NCI-H2227 treated with DMSO at 0.1 percent for 48 hours (cell line): ENCODE results near the gene SH3GL1.
A peak's percentile ranks its signal among the peaks of the same experiment; 100 is the strongest.
"Not testable (repeated sequence)": the region's sequence is repeated elsewhere in the genome, so short reads cannot be mapped to it uniquely, and the experiment has no call there.

Experiments
- DNase-seq: peaks from one replicate; lab custom pipeline; 2025; lab: John Stamatoyannopoulos, UW

SH3GL1 gene

DNA sequence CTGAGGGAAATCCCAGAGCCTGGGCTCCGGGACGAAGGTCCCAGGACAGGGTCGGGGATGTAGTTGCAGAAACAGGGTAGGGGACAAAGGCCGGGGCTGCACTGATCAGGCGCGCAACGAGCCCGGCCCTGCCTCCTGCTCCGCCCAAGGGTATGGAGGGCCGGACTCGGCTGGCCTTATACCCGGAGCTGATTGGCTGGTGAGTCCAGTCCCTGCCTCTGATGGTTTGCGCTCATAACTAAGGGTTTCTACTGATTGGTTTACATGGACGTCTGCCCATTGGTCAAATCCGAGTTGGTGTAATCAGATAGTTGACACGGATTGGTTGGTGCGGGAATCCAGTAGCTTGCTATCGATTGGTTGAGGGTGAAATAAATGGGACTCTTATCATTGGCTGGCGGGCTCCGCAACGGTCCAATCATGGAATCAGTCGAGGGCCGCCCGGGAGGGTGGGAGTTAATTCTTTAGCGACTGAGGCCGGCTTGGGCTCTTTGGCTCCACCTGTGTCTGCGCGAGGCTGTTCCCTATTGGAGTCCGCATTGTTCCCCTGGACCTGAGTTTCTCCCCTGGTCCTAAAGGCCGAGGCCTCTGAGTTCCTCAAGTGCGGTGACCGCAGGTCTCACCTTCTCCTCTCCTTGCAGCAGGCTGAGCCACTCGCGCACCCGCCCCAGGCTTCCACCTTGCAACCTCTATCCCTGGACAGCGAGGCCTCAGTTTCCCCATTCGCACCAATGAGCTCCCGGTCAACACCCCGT, 57.6 kb downstream of the SH3GL1 start:
- DNase-seq = peak; percentile 96

GRCh38 chr19:4342314-4342614, 58.1 kb downstream of the SH3GL1 start:
- DNase-seq = no peak

- DNase-seq = no peak
Observed at GRCh38 chr19:4338441-4339355, 61.6 kb downstream of the SH3GL1 start, which contains the start of gene STAP2. Gene STAP2, minus strand, starts transcription at chr19:4338827. Its CDS starts 74 bp downstream, at chr19:4338753.

DNA sequence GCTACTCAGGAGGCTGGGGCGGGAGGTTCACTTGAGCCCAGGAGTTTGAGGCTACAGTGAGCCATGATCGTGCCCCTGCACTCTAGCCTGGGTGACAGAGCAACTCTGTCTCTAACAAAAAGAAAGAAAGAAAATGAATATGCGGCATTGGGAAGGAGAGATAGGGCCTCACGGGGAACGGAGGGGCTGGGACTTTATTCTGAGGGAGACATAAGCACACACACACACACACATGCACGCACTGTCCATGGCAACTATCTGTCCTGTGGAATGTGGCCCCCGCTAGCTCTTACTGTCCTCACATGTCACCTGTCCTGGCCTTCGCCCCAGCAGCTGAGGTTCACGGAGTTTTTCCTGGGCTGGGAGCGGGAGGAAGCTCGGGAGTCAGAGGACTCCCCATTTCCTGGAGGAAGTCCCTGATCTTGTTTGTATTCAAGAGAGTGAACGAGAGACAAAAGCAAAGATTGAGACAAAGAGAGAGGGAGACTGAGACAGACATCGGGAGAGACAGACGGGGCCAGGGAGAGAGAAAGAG, 62.4 kb downstream of the SH3GL1 start:
- no peak for DNase-seq

GRCh38 chr19:4334929-4335570, 65.3 kb downstream of the SH3GL1 start:
- DNase-seq = no peak

DNA sequence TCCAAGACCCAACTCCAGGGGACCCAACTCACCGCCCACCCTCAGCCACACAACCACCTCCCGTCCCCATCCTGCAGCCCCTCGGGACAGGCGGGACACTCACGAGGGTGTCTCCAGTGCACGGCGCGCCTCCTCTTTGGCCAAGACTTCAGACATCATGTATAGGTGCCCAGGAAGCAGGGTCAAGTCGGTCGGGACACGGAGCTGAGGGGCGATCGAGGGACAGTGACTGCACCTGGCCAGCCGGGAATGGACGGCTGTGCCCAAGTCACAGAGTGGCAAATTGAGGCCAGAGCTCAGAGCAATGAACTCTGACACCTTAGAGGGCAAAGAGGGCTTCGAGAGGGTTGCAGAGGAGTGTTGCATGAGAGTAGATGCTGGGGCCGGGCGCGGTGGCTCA, 70.5 kb downstream of the SH3GL1 start:
- no peak for DNase-seq

GRCh38 chr19:4328991-4329681, 71.2 kb downstream of the SH3GL1 start:
- DNase-seq = not testable (repeated sequence)

DNA sequence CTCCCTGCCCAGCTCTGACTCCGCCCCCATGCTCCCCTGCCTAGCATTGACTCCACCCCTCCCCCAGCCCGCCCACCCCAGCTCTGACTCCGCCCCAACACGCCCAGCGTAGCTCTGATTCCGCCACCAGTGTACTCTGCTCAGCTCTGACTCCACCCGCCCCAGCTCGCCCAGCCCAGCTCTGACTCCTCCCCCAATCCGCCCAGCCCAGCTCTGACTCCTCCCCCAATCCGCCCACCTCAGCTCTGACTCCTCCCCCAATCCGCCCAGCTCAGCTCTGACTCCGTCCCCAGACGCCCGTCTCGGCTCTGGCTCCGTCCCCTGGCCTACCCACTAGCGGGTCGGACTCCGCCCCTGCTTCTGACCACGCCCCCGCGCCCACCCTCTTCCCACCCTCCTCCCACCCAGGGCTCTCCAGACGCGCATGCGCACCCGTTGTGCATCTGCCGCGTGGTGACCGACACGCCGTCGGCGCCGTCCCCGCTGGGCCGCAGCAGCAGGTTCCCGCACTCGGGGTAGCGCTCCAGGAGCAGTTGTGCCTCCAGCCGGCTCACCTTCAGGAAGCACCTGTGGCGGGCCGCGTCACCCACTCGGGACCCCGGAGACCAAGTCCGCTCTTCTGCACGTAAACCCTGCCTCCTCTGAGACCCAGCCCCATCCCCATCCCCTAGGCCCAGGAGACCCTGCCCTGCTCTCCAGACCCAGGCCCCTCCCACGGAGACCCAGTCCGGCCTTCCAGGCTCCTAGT, 71.9 kb downstream of the SH3GL1 start:
- DNase-seq = peak; percentile 99

DNA sequence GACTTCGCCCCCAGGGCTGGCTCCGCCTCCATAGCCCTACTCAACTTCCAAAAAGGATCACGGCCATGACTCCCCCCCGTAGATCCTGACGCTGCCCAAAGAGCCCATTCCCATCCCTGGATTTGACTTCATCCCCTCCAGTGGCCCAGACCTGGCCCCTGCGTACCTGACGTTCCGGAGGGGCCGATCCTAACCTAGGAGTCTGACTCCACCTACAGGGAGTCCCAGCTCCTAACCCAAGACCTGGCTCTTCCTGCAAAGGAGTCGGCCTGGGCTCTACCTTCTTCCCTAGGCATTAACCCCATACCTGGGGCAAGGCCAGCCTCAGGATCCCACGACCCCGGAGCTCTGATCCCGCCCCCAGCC, 72.5 kb downstream of the SH3GL1 start:
- DNase-seq = no peak

DNA sequence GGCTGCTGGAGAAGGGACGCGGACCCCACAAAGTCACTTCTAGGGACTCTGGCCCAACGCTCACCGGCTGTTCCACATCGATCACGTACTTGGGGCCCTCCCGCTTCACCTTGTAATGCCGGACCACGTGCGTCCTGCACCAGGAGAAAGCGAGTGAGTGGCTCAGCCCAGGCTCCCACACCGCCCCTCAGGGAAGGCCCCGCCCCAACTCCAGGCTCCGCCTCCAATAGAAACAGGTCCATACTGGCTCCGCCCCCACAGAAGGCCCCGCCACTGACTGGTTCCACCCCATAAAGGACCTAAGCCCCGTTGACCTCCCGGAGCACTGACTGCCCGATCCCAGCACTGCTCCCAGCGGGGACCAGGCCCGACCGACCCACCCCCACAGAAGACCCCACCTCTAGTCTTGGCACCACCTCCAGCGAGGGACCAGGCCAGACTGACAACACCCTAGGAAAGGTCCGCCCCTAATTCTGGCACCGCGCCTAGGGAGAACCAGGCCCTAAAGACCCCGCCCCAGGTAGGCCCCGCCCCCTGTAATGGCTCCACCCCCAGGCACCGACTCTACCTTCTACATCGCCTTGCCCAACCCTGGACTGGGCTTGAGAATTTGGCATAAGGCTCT, 73.0 kb downstream of the SH3GL1 start:
- DNase-seq = peak; percentile 54

DNA sequence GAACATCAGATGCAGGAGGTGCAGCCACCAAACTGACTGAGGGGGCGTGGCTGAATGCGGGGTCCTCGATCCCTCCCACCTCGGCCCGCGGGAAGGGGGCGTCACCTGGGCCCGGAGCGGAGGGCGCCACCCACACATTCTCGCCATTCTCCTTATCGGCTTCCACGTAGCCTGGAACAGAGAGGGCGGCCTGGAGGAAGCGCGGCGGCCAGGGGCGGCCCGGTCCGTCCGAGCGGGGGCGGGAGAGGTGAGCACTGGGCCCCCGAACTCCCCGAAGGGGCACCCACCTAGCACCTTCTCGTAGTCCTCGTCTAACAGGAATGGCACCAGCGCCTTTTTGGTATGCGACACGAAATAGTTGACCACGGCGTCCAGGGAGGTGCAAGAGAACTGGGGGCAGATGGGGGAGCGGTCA, 73.5 kb downstream of the SH3GL1 start:
- no peak for DNase-seq

DNA sequence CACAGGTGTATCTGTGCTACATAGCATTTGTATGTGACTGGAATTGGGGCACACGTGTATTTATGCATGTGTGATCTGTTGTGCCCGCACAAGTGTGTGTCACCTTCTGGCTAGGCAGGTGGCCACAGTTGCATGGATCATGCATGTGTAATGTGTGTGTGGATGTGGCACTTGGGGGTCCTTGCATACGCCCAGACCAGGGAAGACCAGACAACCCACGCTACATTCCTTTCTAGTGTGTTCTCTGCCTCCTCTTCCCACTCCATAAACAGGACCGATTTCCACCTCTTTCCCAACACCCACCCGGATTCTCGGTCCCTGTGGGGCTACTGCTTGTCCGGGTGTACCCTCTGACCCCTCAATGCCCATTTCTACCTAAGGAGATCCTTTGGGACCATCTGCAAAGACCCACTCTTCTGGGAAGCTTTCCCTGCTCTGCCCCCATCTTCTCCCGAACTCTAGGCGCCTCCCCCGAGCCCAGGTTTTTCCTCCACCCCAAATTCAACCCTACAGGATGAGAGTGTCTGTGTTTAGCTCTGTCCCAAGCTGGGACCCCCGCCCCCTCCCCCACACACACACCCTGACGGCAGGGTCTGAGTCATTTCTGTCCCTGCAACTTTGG, 74.0 kb downstream of the SH3GL1 start:
- DNase-seq = no peak

DNA sequence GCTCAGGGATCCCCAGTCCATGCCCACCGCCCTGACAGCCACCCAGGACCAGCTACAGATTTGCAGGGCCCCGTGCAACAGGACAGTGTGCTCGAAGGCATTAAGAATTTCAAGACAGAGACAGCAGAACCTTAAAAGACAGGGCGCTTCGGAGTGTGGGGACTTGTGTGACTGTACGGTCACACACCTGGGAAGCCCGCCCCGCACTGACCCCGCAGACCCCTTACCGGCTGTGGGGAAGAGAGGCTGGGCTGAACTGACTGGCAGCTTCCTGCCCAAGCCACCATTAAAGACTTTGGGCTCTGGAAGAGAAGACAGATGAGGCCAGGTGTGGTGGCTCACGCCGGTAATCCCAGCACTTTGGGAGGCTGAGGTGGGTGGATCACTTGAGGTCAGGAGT, 76.1 kb downstream of the SH3GL1 start:
- DNase-seq = no peak

DNA sequence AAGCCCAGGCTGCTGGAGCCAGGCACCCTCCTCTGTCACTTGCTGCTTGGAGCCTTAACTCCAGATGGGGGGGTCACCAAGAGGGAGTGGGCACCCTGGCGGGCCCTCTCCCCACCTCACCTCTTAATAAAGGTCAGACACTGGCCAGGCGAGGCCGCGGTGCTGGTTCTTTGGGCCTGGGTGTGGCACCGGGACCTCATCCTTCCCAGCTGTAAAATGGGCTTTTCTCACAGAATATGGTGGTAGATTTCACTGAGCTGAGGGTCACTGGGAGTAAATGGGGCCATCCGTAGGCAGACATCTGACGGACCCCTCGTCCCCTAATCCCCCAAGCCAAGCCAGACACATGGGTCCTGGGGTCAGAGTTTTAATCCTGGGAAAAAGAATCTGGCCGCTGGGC, 76.7 kb downstream of the SH3GL1 start:
- no peak for DNase-seq

DNA sequence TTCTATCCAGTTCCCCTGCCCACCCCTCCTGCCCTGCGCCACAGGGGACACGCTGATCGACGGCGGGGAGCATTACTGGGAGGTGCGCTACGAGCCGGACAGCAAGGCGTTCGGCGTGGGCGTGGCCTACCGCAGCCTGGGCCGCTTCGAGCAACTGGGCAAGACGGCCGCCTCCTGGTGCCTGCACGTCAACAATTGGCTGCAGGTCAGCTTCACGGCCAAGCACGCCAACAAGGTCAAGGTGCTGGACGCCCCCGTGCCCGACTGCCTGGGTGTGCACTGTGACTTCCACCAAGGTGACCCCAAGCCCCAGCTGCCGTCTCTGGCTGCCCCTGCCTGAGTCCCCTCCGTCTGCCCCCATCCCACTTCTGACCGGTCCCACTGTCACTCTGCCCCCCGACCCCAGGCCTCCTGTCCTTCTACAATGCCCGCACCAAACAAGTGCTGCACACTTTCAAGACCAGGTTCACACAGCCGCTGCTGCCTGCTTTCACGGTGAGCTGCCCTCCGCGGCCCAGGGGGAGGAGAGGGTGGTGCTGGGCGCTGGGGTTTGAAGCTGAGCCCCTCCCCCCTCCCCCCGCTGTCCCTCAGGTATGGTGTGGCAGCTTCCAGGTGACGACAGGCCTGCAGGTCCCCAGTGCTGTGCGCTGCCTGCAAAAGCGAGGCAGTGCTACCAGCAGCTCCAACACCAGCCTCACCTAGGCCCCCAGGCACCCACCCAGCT, 77.2 kb downstream of the SH3GL1 start:
- DNase-seq = no peak

DNA sequence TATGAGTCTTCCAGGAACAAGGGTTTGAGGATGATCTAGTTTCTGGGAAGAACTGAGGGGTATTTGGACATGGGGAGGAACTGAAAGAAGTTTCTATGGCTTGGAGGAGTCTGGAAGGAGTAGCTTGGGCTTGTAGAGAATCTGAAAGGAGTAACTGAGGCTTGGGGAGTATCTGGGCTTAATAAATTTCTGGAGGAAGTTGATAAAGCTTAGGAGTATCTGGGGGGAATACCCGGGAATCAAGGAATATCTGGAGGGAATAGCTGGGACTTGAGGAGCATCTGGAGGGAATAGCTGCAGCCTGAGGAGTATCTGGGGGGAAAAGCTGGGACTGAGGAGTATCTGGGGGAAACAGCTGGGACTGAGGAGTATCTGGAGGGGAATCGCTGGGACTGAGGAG, 79.9 kb downstream of the SH3GL1 start:
- DNase-seq = no peak

DNA sequence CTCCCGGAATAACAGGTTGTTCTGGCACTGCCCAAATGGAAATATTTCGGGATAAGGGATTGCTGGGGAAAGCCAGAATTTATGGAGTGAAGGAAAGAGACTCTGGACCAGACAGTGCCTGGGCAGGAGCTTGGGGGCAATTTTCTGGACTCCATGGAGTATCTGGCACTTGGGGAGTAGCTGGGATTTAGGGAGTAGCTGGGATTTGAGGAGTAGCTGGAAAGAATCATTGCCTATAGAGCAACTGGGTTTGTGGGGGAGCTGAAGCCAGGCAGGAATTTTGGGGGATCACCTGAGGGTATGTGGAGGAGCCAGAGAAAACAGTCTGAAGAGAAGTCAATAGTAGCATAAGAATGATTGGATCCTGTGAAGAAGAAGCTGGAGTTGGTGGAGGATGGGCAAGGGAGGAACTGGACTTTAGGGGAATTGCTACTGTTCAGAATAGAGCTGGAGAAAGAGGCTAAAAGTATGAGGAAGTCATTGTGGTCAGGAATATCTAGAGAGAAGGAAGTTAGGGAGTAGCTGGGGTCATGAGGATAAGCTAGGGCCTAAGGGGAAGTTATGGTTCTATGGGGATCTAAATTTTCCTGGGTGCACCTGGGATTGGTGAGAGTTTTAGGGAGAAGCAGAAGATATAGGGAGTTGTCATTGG, 81.2 kb downstream of the SH3GL1 start:
- no peak for DNase-seq

DNA sequence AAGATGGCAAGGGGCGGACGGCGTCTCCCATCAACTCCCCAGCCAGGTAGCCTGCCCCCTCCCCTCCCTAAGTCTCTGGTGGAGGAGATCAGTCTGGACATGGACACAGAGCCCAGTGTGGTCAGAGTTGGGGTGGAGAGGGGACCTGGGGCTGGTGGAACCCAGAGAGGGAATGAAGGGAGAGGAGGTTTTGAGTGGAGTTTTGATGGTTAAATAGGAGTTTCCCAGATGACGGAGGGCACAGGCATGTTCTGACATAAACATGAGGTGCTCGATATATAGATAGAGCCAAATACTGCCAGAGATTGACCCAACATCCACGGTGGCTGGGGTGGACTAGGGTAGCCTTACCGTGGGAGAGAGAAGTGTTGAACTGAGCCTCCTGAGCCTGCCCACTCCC, 81.9 kb downstream of the SH3GL1 start:
- DNase-seq = no peak

DNA sequence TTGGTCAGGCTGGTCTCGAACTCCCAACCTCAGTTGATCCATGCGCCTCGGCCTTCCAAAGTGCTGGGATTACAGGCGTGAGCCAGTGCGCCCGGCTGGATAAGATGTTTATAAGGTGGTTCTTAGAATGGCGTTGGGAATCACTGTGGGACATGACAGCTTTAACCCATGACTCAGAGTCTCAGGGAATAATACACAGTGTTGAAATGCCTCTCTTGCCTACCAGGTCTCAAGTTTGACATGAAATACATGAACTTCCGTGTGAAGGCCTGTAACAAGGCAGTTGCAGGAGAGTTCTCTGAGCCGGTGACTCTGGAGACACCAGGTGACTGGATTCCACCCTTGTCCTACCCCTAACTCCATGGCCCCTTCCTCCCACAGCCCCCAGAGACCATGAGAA, 83.4 kb downstream of the SH3GL1 start:
- no peak for DNase-seq
